Measurements from ENCODE around the gene CD79B.

- TF ChIP-seq GATA2 (IDR thresholded peaks at IDR 0.05; ENCODE audit: low read depth, low read length) (no peak), GATA3 (IDR thresholded peaks at IDR 0.05; ENCODE audit: low read depth, low read length) (no peak)
Observed at GRCh38 chr17:63931981-63932561, at the start of gene CD79B.

Measured in SH-SY5Y (cell line).